ENCODE results near the gene APOL2. TPM values are rescaled to one million over a fixed set of nuclear protein-coding genes. Genes with fewer than 3 reads are reported as not detected.

Gene APOL2
- polyA plus RNA-seq (8.9 to 10.3 TPM (median 8.9 TPM) in 3 replicates), polyA minus RNA-seq (18.2 to 20.9 TPM (median 19.3 TPM) in 3 replicates)
- 7.2 TPM for polyA plus RNA-seq (2011; ENCODE audit: low read depth)
- 6.4 and 7.2 TPM in 2 replicates for polyA plus RNA-seq (2011; cell fraction: cytosol; rRNA removed)
- 21.0 and 27.0 TPM in 2 replicates for polyA plus RNA-seq (2011; cell fraction: nucleus; rRNA removed)
- polyA plus RNA-seq (2012; ENCODE audit: low replicate concordance) = 3.3 and 13.5 TPM in 2 replicates
- 7.5 TPM for polyA minus RNA-seq (2011; cell fraction: cytosol; rRNA and poly(A)+ RNA removed)
- polyA minus RNA-seq (2011; cell fraction: nucleus; rRNA and poly(A)+ RNA removed) = 10.2 and 15.0 TPM in 2 replicates

GRCh38 chr22:36239401-36240171 lies at the start of gene APOL2:
Gene APOL2 (minus strand): TSS chr22:36239527. CDS start chr22:36233162, 6,365 bp downstream.
- Histone ChIP-seq H4K20me1 (ENCODE audit: control insufficient read depth, extremely low read depth, insufficient read depth, low read length) (no peaks in the 10 kb centered on the region), H3K4me3 (ENCODE audit: control insufficient read depth in 2 of 3, extremely low read depth in 1 of 3, insufficient read depth in 2 of 3, low read depth in 1 of 3, low read length in 3 of 3) (peak within 1 kb of the TSS; percentile 51 to 85 (median 72)), H3K4me1 (ENCODE audit: control insufficient read depth, extremely low read depth, insufficient read depth, low read length) (peaks cover 16% of the 10 kb centered on the region), H3K27me3 (ENCODE audit: control insufficient read depth, extremely low read depth, insufficient read depth, low read length) (no peaks in the 10 kb centered on the region), H3K27ac (ENCODE audit: control insufficient read depth, insufficient read depth, low read length) (peak within 1 kb of the TSS; percentile 53), H3K79me2 (ENCODE audit: control insufficient read depth, insufficient read depth, low read length) (peaks cover 18% of the 10 kb centered on the region), H3K9ac (ENCODE audit: control insufficient read depth, extremely low read depth, insufficient read depth, low read length) (peak within 1 kb of the TSS; percentile 78), H3K9me3 (ENCODE audit: control insufficient read depth, low read depth, low read length) (no peaks in the 10 kb centered on the region), H3K4me2 (ENCODE audit: control insufficient read depth, extremely low read depth, insufficient read depth, low read depth, low read length) (peak within 1 kb of the TSS; percentile 99), H3K36me3 (ENCODE audit: control insufficient read depth in 2 of 2, extremely low read depth in 1 of 2, insufficient read depth in 2 of 2, low read length in 2 of 2) (peaks cover 0 to 3% of the 10 kb centered on the region in 2 experiments), H2AFZ (ENCODE audit: control insufficient read depth, low read length) (peak within 1 kb of the TSS; percentile 72), H3K9me1 (ENCODE audit: control insufficient read depth, extremely low read depth, insufficient read depth, low read length) (no peaks in the 10 kb centered on the region)
- FAIRE-seq (peak; percentile 98), DNase-seq (ENCODE audit: low read depth, low spot score) (peak; percentile 60)
- dilution Hi-C loops (cut with MboI; ENCODE audit: extremely low pct_ligation_motif_present, low sequenced_read_pairs) = no loop called here
- TF ChIP-seq CTCF (optimal IDR thresholded peaks at IDR 0.05 in 1 of 3, IDR thresholded peaks at IDR 0.05 in 1 of 3, conservative IDR thresholded peaks at IDR 0.05 in 1 of 3; ENCODE audit: extremely low read depth in 1 of 3, insufficient read depth in 2 of 3, low read length in 3 of 3) (peak; percentile 76 to 86 (median 81)), EZH2 (IDR thresholded peaks at IDR 0.05; ENCODE audit: low read length) (no peak)

GRCh38 chr22:36288571-36289405 lies 49.5 kb upstream of the APOL2 start:
- peaks cover 43% of the 10 kb centered on the region for H4K20me1 ChIP-seq (ENCODE audit: control insufficient read depth, extremely low read depth, insufficient read depth, low read length)
- DNase-seq (ENCODE audit: low read depth, low spot score) (no peak), FAIRE-seq (no peak)
- H2AFZ ChIP-seq (ENCODE audit: control insufficient read depth, low read length) = no peak overlapping the region
- H3K9me1 ChIP-seq (ENCODE audit: control insufficient read depth, extremely low read depth, insufficient read depth, low read length) = no peaks in the 10 kb centered on the region
- no peaks in the 10 kb centered on the region for H3K27me3 ChIP-seq (ENCODE audit: control insufficient read depth, extremely low read depth, insufficient read depth, low read length)
- peaks cover 22% of the 10 kb centered on the region for H3K79me2 ChIP-seq (ENCODE audit: control insufficient read depth, insufficient read depth, low read length)
- dilution Hi-C loops (cut with MboI; ENCODE audit: extremely low pct_ligation_motif_present, low sequenced_read_pairs) = no loop called here
- H3K4me3 ChIP-seq (ENCODE audit: control insufficient read depth in 2 of 3, extremely low read depth in 1 of 3, insufficient read depth in 2 of 3, low read depth in 1 of 3, low read length in 3 of 3) = no peak overlapping the region
- no peaks in the 10 kb centered on the region for H3K9me3 ChIP-seq (ENCODE audit: control insufficient read depth, low read depth, low read length)
- H3K36me3 ChIP-seq (ENCODE audit: control insufficient read depth in 2 of 2, extremely low read depth in 1 of 2, insufficient read depth in 2 of 2, low read length in 2 of 2) = peaks cover 71 to 73% of the 10 kb centered on the region in 2 experiments
- H3K27ac ChIP-seq (ENCODE audit: control insufficient read depth, insufficient read depth, low read length) = no peak overlapping the region
- H3K4me2 ChIP-seq (ENCODE audit: control insufficient read depth, extremely low read depth, insufficient read depth, low read depth, low read length) = no peak overlapping the region
- H3K9ac ChIP-seq (ENCODE audit: control insufficient read depth, extremely low read depth, insufficient read depth, low read length) = no peak overlapping the region
- no peaks in the 10 kb centered on the region for H3K4me1 ChIP-seq (ENCODE audit: control insufficient read depth, extremely low read depth, insufficient read depth, low read length)
- TF ChIP-seq CTCF (optimal IDR thresholded peaks at IDR 0.05 in 1 of 3, IDR thresholded peaks at IDR 0.05 in 1 of 3, conservative IDR thresholded peaks at IDR 0.05 in 1 of 3; ENCODE audit: extremely low read depth in 1 of 3, insufficient read depth in 2 of 3, low read length in 3 of 3) = no peak
- no peak for TF ChIP-seq EZH2 (IDR thresholded peaks at IDR 0.05; ENCODE audit: low read length)

Data from keratinocyte (primary cell).